ENCODE measurements around the gene HBD. TPM values are rescaled to one million over a fixed set of nuclear protein-coding genes. Genes with fewer than 3 reads are reported as not detected.
"Not testable (repeated sequence)": the region's sequence is repeated elsewhere in the genome, so short reads cannot be mapped to it uniquely, and the experiment has no call there.

HBD gene
- total RNA-seq, 2 experiments from 2014 or later = not detected

DNA sequence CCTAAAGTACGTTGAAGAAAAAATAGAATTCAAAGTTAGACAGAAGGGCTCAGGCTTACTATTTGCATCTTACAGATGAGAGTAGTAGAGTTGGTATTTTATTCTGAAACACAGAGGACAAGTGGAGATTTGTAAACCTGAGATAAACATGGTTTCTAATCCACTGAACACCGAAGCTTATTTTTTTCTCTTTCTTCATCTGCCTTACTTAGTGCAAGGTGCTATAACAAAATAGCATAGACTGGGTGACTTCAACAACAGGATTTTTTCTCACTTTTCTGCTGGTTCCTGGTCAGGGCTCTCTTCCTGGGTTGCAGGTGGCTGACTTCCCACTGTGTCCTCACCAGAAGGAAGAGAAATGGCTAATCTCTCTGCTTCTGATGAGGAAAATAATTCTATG, 17.5 kb upstream of the HBD start:
- TF ChIP-seq EZH2phosphoT487 (IDR thresholded peaks at IDR 0.05; ENCODE audit: borderline replicate concordance, low read depth, low read length) (no peak), CTCF (conservative IDR thresholded peaks at IDR 0.05; ENCODE audit: low read length) (no peak)
- no TSS peak for BruUV-seq (replicated peaks)
- CTCF ChIA-PET (ENCODE audit: unreplicated experiment) = no interaction called here

GRCh38 chr11:5250543-5251204, 16.4 kb upstream of the HBD start:
- Histone ChIP-seq H3K4me2 (ENCODE audit: low read length) (no peak overlapping the region), H4K20me1 (ENCODE audit: insufficient read depth, low read length) (no peaks in the 10 kb centered on the region), H3K4me1 (ENCODE audit: insufficient read depth, low read length, poor library complexity, severe bottlenecking) (no peaks in the 10 kb centered on the region), H2AFZ (ENCODE audit: low read length) (no peak overlapping the region), H3K4me3 (ENCODE audit: low read depth, low read length, poor library complexity, severe bottlenecking) (no peak overlapping the region), H3K27ac (ENCODE audit: low read depth, low read length, poor library complexity, severe bottlenecking) (no peak overlapping the region), H3K79me2 (ENCODE audit: insufficient read depth, low read depth, low read length) (no peaks in the 10 kb centered on the region), H3K9me2 (ENCODE audit: insufficient read depth, low read length) (no peaks in the 10 kb centered on the region), H3K36me3 (ENCODE audit: insufficient read depth, low read length) (no peaks in the 10 kb centered on the region), H3K9me3 (ENCODE audit: low read length) (no peaks in the 10 kb centered on the region)
- intact Hi-C loops (cut with micrococcal nuclease; ENCODE audit: unreplicated experiment) = no loop called here
- no peak for TF ChIP-seq CTCF (conservative IDR thresholded peaks at IDR 0.05; ENCODE audit: low read length)
- no peak for TF ChIP-seq EZH2phosphoT487 (IDR thresholded peaks at IDR 0.05; ENCODE audit: borderline replicate concordance, low read depth, low read length)
- no TSS peak for BruUV-seq (replicated peaks)
- ChIA-PET POLR2A (no interaction called here), CTCF (ENCODE audit: unreplicated experiment) (no interaction called here)
- DNase-seq (ENCODE audit: low spot score) = no peak

More for the DNA sequence above, 17.5 kb upstream of the HBD start:
- Histone ChIP-seq H3K27ac (ENCODE audit: low read depth, low read length, poor library complexity, severe bottlenecking) (no peak overlapping the region), H3K4me1 (ENCODE audit: insufficient read depth, low read length, poor library complexity, severe bottlenecking) (no peaks in the 10 kb centered on the region), H3K4me2 (ENCODE audit: low read length) (no peak overlapping the region), H3K4me3 (ENCODE audit: low read depth, low read length, poor library complexity, severe bottlenecking) (no peak overlapping the region), H4K20me1 (ENCODE audit: insufficient read depth, low read length) (no peaks in the 10 kb centered on the region), H3K79me2 (ENCODE audit: insufficient read depth, low read depth, low read length) (no peaks in the 10 kb centered on the region), H2AFZ (ENCODE audit: low read length) (no peak overlapping the region), H3K9me2 (ENCODE audit: insufficient read depth, low read length) (no peaks in the 10 kb centered on the region), H3K9me3 (ENCODE audit: low read length) (no peaks in the 10 kb centered on the region), H3K36me3 (ENCODE audit: insufficient read depth, low read length) (no peaks in the 10 kb centered on the region)
- DNase-seq (ENCODE audit: low spot score) = no peak
- POLR2A ChIA-PET = no interaction called here
- intact Hi-C loops (cut with micrococcal nuclease; ENCODE audit: unreplicated experiment) = no loop called here

GRCh38 chr11:5249807-5250396, 15.6 kb upstream of the HBD start, which contains the start of gene HBG1:
Gene HBG1, minus strand, starts transcription at chr11:5249857. Its CDS starts 53 bp downstream, at chr11:5249804.
- H3K4me1 ChIP-seq (ENCODE audit: insufficient read depth, low read length, poor library complexity, severe bottlenecking); CTCF ChIA-PET (ENCODE audit: unreplicated experiment); H3K27ac ChIP-seq (ENCODE audit: low read depth, low read length, poor library complexity, severe bottlenecking); DNase-seq (ENCODE audit: low spot score); H3K79me2 ChIP-seq (ENCODE audit: insufficient read depth, low read depth, low read length); H3K4me3 ChIP-seq (ENCODE audit: low read depth, low read length, poor library complexity, severe bottlenecking); H3K36me3 ChIP-seq (ENCODE audit: insufficient read depth, low read length); H3K4me2 ChIP-seq (ENCODE audit: low read length); H2AFZ ChIP-seq (ENCODE audit: low read length); H3K9me3 ChIP-seq (ENCODE audit: low read length); POLR2A ChIA-PET; intact Hi-C loops (cut with micrococcal nuclease; ENCODE audit: unreplicated experiment); BruUV-seq (replicated peaks); H4K20me1 ChIP-seq (ENCODE audit: insufficient read depth, low read length); H3K9me2 ChIP-seq (ENCODE audit: insufficient read depth, low read length): not testable (repeated sequence)

GRCh38 chr11:5248498-5248897, 14.2 kb upstream of the HBD start:
- DNase-seq (ENCODE audit: low spot score); H4K20me1 ChIP-seq (ENCODE audit: insufficient read depth, low read length); H3K27ac ChIP-seq (ENCODE audit: low read depth, low read length, poor library complexity, severe bottlenecking); CTCF ChIA-PET (ENCODE audit: unreplicated experiment); H3K9me3 ChIP-seq (ENCODE audit: low read length); H3K4me1 ChIP-seq (ENCODE audit: insufficient read depth, low read length, poor library complexity, severe bottlenecking); H3K79me2 ChIP-seq (ENCODE audit: insufficient read depth, low read depth, low read length); H3K4me3 ChIP-seq (ENCODE audit: low read depth, low read length, poor library complexity, severe bottlenecking); H3K36me3 ChIP-seq (ENCODE audit: insufficient read depth, low read length); intact Hi-C loops (cut with micrococcal nuclease; ENCODE audit: unreplicated experiment); BruUV-seq (replicated peaks); H3K9me2 ChIP-seq (ENCODE audit: insufficient read depth, low read length); H3K4me2 ChIP-seq (ENCODE audit: low read length); H2AFZ ChIP-seq (ENCODE audit: low read length): not testable (repeated sequence)
- POLR2A ChIA-PET = interaction anchor here (0.5 kb wide), 1 partner anchor 40 kb away, joined by 3 read pairs; no protein-coding TSS in a partner anchor

Data from OCI-LY7 (cell line).